Left hindlimb (tissue), 1 donor: ENCODE results near the gene NEB.
"Not testable (repeated sequence)": the region's sequence is repeated elsewhere in the genome, so short reads cannot be mapped to it uniquely, and the experiment has no call there.

Experiments
- DNase-seq: peaks from one replicate; pipeline ENCODE4 v3.0.0-alpha.2; 2018

NEB gene

DNA sequence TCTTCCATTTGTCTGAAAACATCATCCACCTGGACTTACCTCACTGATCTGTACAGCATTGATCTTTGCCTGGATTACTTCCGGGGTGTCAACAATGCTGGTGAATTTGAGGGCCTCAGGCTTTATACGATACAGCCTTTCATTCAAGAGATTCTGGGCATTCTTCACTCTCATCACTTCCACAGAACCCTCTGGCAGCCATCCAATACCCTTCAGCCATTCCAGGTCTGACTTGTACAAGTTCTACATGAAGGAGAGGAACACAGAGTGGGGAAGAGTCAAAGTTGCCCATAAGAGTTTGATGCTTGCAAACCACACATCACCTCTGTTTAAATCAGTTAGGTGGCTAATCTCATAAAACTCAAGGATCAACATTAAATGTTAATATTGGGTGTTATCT lies 130.7 kb downstream of the NEB start:
- DNase-seq, result not testable (repeated sequence)

DNA sequence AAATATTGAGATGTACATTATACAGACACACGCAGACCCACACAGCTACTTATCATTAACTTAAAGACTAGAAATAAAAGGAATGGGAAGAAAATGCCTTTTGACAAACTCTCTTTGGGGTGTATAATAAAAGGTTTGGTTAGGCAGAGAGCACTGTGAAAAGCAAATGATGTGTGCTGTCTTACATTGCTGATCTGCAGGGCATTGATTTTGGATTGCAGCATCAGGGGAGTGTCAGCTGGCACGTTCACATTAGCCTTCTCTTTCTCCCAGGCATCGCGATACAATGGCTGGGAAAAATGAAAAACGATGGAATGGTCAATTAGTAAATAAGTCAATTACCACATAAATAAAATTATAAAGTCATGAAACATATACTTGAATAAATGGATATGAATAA lies 131.9 kb downstream of the NEB start:
- DNase-seq, result not testable (repeated sequence)

DNA sequence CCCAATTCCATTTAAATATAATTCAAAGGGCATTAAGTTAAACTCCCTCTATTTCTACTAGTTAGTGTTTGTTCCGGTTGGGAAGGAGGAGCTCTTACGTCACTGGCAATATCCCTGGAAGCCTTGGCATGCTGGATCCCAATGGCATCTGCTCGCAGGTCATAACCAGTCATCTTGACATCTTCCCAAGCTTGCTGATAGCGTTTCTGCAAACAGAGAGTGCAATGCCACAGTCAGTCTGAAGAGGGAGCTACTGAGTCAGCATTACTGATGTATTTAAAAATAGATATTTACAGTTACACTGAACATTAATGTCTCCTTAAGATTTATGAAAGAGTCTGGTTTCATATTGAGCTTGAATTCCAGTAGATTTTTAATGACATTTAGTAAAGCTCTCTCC lies 132.5 kb downstream of the NEB start:
- not testable (repeated sequence) for DNase-seq

DNA sequence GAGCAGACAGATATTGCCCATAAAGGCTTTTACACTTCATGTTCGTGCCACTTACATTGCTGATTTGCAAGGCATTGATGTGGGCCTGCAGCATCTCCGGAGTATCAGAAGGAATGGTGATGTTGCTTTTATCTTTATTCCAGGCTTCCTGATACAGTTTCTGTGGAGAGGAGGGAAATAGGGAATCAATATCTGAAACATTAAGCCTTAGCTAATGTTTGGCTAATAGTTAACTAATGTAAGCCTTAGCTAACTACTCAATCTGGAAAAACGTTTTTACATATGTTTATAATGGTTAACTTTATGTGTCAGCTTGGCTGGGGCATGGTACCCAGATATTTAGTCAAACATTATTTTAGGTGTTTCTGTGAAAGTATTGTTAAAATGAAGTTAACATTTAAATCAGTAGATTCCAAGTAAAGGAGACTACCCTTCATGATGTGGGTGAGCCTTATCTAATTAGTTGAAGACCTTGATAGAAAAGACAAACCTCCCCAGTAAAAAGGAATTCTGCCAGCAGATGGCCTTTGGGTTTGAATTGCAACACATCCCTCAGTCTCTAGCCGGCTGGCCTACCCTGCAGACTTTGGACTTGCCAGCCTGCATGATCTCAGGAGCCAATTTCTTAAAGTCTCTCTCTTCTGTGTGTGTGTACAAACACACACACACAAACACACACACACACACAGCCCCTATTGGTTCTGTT lies 137.2 kb downstream of the NEB start:
- not testable (repeated sequence) for DNase-seq

DNA sequence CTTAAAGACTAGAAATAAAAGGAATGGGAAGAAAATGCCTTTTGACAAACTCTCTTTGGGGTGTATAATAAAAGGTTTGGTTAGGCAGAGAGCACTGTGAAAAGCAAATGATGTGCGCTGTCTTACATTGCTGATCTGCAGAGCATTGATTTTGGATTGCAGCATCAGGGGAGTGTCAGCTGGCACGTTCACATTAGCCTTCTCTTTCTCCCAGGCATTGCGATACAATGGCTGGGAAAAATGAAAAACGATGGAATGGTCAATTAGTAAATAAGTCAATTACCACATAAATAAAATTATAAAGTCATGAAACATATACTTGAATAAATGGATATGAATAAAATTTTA lies 142.4 kb downstream of the NEB start:
- not testable (repeated sequence) for DNase-seq

DNA sequence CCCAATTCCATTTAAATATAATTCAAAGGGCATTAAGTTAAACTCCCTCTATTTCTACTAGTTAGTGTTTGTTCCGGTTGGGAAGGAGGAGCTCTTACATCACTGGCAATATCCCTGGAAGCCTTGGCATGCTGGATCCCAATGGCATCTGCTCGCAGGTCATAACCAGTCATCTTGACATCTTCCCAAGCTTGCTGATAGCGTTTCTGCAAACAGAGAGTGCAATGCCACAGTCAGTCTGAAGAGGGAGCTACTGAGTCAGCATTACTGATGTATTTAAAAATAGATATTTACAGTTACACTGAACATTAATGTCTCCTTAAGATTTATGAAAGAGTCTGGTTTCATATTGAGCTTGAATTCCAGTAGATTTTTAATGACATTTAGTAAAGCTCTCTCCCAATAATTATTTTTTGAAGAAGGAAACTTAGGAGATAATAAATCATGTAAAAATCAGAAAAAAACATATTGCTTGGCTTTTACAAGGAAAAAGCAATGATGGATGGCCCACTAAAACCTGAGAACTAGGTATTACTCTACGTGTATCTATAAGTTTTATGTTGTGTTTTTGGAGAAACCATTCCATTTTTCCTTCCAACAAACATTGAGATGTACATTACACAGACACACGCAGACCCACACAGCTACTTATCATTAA lies 142.9 kb downstream of the NEB start:
- DNase-seq, result not testable (repeated sequence)

DNA sequence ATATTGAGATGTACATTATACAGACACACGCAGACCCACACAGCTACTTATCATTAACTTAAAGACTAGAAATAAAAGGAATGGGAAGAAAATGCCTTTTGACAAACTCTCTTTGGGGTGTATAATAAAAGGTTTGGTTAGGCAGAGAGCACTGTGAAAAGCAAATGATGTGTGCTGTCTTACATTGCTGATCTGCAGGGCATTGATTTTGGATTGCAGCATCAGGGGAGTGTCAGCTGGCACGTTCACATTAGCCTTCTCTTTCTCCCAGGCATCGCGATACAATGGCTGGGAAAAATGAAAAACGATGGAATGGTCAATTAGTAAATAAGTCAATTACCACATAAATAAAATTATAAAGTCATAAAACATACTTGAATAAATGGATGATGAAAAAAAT lies 153.0 kb downstream of the NEB start:
- not testable (repeated sequence) for DNase-seq

DNA sequence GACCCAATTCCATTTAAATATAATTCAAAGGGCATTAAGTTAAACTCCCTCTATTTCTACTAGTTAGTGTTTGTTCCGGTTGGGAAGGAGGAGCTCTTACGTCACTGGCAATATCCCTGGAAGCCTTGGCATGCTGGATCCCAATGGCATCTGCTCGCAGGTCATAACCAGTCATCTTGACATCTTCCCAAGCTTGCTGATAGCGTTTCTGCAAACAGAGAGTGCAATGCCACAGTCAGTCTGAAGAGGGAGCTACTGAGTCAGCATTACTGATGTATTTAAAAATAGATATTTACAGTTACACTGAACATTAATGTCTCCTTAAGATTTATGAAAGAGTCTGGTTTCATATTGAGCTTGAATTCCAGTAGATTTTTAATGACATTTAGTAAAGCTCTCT lies 153.6 kb downstream of the NEB start:
- DNase-seq, result not testable (repeated sequence)

DNA sequence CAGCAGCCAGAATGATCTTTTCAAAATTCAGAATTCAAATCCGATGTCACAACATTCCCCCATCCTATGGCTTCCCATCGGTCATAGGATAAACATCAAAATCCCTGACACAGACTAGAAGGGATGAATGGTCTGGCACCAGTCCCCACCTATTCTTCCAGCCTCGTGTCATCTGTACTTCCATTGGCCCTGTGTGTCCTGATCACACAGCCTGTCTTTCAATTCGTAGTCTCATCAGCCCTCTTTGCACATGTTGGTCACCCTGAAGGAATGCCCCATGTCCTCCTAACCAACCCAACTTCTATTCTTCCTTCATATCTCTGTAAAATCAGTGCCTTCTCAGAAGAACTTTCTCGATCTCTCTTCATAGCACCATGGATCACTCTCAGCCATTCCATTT lies 157.2 kb downstream of the NEB start:
- no peak for DNase-seq

DNA sequence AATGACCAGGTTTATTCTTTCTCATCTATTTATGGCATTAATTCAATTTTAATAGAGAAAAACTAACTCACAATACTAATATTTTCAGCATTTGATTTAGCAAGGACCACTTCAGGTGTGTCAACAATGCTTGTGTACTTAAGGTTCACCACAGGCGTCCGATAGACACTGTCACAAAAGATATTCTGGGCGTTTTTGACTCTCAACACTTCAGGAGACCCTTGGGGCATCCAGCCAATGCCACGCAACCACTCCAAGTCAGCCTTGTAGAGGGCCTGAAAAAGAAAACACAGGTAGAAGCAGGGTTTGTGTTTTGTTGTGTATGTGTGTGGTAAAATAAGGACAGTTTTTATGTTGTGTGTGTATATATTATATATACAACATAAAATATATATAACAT lies 158.2 kb downstream of the NEB start:
- no peak for DNase-seq

DNA sequence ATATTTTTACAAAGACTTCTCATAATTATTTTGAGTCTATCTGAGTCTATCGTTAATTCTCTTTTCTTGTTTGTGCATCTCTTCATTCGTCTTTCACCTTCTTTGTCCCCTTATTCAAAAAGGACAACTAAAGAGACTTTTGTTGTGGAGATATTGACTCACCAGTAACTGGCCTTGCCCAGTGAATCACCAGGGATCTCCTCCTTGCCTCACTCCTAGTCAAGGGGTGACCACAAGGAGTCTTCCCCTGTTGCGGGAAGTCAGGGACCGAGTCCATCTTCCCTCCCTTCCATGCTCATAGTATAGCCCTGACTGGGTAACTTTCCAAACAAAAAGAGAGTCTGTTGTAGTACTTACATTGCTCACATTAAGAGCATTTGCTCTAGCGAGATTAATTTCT lies 158.9 kb downstream of the NEB start:
- no peak for DNase-seq

DNA sequence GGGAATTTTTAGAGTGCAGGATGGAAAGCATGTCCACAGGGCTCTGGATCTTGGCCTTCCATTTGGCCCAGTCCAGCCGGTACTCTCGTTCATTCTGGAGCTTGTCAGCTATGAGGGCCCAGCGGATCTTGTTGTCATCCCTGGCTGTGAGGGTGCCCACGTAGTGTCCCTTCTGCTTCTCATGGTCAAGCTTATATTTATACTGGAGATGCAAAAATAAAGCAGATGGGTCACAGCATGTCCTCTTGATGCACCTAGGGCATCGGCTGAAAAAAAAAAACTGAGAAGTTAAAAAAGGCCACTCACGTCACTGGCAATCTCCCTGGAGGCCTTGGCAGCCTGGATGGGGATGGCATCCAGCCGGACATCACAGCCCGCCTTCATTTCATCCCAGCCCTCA lies 164.1 kb downstream of the NEB start:
- DNase-seq, result no peak

DNA sequence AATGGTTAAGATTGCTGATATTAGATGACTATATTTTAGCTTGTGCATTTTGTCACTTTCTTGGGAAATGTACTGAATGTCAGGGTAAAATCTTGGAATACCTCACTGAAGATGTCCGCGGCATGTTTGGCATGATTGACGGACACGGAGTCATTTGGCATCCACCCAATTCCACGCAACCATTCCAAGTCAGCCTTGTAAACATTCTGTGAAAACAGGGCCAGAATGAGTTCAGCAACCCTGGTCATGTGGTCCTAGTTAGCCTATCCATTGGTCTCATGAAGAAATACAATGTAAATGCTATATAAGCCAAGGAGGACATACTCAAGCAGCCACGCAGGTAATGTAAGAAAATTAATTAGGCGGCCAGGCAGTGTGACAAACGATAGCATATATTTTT lies 165.1 kb downstream of the NEB start:
- no peak for DNase-seq

DNA sequence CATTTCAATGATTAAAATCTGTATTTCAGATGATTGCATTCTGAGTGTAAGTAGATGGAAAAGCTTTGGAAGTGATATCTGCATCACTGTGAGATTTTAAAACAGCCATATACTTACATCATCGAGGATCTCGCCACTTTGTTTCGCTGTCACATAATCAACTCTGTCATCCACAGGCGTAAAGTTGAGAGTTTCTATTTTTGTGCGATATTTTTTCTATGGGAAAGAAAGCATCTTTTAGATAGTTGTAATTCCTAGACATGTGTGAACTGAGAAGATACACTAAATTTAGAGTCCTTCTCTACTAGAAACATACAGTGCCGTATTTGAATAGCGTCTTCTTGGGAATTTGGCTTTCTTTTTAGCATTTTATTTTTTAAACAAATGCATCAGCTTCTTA lies 165.8 kb downstream of the NEB start:
- no peak for DNase-seq

DNA sequence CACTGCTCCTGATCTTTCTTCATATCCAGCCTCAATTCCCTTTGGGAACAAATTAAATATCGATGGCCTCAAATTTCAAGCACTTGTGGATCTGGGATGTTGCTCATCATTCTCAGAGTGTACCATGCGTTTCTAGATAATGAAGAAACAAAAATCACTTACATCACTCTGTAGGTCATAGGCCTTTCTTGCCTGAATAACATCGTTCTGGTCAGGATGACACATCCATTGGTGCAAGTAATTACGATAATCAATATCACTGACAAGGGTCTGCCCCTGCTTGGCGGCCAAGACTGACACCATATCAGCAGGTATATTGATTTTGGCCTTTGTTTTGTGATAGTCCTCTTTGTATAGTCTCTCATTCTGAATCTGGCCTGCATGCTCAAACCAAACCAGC lies 167.3 kb downstream of the NEB start:
- DNase-seq, result no peak

DNA sequence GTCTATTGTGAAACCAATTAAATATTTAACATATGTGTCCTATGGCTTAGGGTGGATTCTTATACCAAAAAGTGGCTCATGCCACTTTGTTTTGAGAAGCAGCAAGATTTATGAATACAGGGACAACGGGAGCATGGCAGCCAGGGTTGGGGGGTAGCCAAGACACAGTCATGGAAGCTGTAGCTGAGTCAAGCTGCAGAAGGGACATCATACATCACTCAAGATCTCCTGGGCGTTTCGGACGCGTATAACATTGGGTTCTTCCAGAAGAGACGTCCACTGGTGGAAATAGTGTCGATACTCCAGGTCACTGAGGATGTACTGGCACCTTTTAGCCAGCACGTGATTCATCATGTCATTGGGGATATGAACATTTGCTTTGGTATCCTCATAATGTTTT lies 171.9 kb downstream of the NEB start:
- no peak for DNase-seq

DNA sequence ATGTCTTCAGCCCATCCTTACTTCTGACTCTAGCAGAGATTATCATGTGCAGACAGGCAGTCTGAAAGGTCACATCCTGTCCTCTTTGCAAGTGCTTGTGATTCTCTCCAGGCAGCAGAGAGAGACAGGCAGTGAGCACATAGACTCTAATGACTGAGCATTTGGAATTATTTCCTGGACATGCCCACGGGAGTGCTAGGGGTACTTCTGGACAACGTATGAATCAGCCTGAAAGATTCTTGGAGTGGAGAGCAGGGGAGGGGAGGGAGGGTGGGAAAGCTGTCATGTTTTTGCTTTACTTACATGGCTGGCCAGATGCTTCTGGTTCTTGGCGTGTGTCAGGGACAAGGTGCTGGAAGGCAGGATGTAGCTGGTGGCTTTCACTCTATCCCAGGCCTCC lies 174.0 kb downstream of the NEB start:
- DNase-seq, result no peak

DNA sequence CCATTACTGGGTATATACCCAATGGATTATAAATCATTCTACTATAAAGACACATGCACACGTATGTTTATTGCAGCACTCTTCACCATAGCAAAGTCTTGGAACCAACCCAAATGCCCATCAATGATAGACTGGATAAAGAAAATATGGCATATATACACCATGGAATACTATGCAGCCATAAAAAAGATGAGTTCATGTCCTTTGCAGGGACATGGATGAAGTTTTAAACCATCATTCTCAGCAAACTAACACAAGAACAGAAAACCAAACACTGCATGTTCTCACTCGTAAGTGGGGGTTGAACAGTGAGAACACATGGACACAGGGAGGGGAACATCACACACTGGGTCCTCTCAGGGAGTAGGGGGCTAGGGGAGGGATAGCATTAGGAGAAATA lies 174.8 kb downstream of the NEB start:
- not testable (repeated sequence) for DNase-seq

DNA sequence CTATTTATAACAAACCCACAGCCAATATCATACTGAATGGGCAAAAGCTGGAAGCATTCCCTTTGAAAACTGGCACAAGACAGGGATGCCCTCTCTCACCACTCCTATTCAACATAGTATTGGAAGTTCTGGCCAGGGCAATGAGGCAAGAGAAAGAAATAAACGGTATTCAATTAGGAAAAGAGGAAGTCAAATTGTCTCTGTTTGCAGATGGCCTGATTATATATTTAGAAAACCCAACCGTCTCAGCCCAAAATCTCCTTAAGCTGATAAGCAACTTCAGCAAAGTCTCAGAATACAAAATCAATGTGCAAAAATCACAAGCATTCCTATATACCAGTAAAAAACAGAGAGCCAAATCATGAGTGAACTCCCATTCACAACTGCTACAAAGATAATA lies 176.4 kb downstream of the NEB start:
- DNase-seq, result not testable (repeated sequence)

DNA sequence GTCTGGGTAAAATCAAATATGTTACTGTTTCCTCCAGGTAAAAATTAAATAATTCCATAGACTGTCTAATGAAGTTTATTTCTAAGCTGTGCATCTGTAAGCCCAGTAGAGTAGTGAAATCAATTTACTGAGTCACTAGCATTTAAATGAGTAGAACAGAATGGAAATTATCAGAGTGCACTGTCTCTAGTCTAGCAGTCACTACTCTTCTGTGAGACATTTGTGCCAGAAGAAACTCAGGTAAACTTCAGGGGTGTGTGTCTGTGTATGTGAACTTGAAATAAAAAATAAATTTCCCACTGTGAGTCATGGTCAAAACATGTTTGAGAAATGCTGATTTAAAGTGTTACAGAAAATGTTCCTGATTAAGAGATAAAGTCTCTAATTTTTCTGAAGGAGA lies 178.2 kb downstream of the NEB start:
- no peak for DNase-seq

DNA sequence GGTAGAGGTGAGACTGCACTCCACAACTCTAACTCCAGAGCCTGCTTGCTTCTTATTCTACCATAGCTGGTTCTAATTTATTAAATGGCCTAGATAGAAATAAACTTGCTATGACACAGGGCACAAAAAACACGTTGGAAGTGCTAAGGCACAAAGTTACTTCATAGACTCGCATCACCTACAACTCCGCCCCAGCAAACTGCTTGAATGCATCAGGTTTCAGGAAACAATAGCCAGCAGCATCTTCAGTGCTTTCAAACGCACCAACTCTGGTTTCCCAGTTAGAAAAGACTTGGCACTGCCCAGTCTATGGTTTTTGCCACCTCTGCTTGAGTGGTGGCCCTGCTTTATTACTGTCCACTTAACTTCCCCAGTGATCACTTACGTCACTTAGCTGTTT lies 182.0 kb downstream of the NEB start:
- no peak for DNase-seq

DNA sequence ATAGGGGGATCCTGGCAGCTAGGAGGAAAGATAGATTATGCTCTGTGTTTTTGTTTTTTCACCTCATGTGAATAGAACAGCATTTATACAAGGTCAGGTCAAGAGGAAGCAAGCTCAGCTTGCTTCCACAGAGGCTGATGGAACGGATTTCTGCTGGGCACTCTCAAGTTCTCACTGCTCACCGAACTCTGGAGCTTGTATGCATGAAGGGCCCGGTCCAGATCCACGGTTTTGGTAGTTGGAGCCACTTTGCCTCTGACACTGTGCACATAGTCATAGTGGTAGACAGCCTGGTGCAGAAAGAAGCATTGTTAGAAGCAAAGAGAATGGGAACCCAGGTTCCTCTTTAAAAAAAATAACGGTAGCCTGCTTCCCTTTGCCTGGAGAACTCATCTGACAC lies 182.7 kb downstream of the NEB start:
- no peak for DNase-seq

DNA sequence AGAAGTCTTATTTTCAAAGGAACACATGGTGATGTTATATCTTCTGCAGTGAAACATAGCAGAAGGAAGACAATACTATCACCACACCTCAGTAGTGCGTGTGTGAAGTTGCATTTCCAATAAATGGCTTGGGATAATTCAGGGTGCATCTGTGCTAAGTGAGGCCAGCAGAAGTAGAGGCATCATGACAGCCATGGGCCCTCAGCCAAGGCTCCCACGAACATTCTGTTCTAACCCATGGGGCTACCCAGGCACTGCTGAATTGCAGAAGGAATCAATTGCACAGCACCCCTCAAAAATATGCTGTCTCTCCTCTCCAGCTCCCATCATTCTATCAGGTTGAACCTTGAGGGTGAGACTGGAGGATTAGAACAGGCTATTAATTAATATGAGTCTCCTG lies 185.1 kb downstream of the NEB start:
- no peak for DNase-seq

DNA sequence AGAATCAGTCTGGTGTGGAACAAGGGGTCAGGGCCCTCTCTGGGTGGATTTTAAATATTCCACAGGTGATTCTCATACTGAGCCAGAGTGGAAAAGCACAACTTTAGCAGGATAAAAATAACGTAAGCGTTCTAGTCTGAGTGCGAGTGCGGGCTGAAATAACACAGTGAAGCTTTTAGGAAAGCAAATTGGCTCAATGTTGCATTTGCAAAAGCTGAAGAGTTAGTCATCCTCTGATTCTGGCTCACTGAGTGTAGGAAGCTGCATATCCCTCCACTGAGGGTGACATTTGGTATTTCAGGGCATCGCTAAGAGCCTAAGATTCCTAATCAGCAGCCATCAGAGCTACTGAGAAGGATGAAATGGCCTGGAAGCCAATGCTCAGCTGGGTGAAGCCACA lies 189.8 kb downstream of the NEB start:
- no peak for DNase-seq

DNA sequence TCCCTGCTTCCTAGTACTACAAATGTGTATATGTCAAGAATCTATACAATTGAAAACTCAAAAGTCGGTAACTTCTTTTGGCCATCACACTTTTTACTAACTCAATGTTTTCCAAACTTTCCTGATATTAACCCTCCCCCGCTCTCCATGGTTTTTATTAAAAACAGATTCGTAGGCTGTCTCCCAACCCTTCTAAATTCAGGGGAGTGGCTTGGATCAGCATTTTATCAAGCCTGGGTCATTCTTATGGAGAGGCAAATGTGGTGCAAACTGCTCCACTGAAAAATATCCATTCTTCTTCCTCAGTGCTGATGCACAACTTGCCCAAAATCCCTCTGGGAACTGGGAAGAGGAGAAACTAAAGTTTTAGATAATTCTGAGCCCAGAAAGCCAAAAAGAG lies 190.4 kb downstream of the NEB start:
- DNase-seq, result no peak
